Measurements from ENCODE around the gene PTN.

DNA sequence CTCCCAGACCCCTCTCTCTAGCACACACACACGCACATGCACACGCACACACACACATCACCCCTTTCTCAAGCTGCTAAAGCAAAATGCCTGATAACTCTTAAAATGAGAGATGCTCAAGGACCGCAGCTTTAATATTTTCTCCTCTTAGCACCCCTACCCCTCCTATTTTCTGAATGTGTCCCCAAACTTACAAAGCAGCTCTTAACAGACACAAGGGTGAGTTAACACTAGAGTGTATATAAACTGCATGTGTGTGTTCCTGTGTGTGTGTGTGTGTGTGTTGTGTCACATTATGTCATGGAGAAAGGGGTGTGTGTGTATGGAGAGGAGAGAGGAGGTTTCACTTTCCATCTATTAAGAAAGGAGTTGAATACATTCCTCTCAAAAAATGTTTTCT, 1.3 kb downstream of the PTN start:
- TF ChIP-seq ZNF175 (CRISPR knock-in tag; IDR thresholded peaks at IDR 0.05; ENCODE audit: low read depth) (no peak), SMARCC2 (IDR thresholded peaks at IDR 0.05; ENCODE audit: low read depth) (no peak), MECOM (CRISPR knock-in tag; IDR thresholded peaks at IDR 0.05) (no peak), RNF2 (IDR thresholded peaks at IDR 0.05) (no peak), EWSR1 (IDR thresholded peaks at IDR 0.05; ENCODE audit: borderline replicate concordance, low read depth, partially characterized antibody) (no peak), ZNF124 (CRISPR knock-in tag; IDR thresholded peaks at IDR 0.05) (no peak)
- TF ChIP-seq, protein P1, sequence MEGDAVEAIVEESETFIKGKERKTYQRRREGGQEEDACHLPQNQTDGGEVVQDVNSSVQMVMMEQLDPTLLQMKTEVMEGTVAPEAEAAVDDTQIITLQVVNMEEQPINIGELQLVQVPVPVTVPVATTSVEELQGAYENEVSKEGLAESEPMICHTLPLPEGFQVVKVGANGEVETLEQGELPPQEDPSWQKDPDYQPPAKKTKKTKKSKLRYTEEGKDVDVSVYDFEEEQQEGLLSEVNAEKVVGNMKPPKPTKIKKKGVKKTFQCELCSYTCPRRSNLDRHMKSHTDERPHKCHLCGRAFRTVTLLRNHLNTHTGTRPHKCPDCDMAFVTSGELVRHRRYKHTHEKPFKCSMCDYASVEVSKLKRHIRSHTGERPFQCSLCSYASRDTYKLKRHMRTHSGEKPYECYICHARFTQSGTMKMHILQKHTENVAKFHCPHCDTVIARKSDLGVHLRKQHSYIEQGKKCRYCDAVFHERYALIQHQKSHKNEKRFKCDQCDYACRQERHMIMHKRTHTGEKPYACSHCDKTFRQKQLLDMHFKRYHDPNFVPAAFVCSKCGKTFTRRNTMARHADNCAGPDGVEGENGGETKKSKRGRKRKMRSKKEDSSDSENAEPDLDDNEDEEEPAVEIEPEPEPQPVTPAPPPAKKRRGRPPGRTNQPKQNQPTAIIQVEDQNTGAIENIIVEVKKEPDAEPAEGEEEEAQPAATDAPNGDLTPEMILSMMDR (IDR thresholded peaks at IDR 0.05 in 2 of 3, conservative IDR thresholded peaks at IDR 0.05 in 1 of 3; ENCODE audit: insufficient read depth in 2 of 3, low read depth in 1 of 3, low read length in 3 of 3): no peak
